Fibroblast of mammary gland (primary cell): ENCODE results near the gene F12.

ENCODE experiments used
- DNase-seq: peaks from one replicate; pipeline ENCODE4 v3.0.0-alpha.2; 2010; ENCODE audit warnings: low read depth
- H3K4me3 ChIP-seq: 2 replicates; pipeline ENCODE4 v1.5.1; 2011; ENCODE audit warnings: low read depth, mild to moderate bottlenecking, low read length, moderate library complexity; ENCODE audit not compliant: control insufficient read depth
- TF ChIP-seq, protein P1 (sequence below): conservative IDR thresholded peaks from 2 replicates; pipeline ENCODE4 v1.5.1; 2011; ENCODE audit warnings: low read depth, low read length, inconsistent platforms; ENCODE audit not compliant: control insufficient read depth, insufficient read depth

F12 gene

GRCh38 chr5:177435847-177436536, 26.6 kb upstream of the F12 start:
- DNase-seq: no peak
- no peak overlapping the region for H3K4me3 ChIP-seq
- TF ChIP-seq, protein P1, sequence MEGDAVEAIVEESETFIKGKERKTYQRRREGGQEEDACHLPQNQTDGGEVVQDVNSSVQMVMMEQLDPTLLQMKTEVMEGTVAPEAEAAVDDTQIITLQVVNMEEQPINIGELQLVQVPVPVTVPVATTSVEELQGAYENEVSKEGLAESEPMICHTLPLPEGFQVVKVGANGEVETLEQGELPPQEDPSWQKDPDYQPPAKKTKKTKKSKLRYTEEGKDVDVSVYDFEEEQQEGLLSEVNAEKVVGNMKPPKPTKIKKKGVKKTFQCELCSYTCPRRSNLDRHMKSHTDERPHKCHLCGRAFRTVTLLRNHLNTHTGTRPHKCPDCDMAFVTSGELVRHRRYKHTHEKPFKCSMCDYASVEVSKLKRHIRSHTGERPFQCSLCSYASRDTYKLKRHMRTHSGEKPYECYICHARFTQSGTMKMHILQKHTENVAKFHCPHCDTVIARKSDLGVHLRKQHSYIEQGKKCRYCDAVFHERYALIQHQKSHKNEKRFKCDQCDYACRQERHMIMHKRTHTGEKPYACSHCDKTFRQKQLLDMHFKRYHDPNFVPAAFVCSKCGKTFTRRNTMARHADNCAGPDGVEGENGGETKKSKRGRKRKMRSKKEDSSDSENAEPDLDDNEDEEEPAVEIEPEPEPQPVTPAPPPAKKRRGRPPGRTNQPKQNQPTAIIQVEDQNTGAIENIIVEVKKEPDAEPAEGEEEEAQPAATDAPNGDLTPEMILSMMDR: no peak

DNA sequence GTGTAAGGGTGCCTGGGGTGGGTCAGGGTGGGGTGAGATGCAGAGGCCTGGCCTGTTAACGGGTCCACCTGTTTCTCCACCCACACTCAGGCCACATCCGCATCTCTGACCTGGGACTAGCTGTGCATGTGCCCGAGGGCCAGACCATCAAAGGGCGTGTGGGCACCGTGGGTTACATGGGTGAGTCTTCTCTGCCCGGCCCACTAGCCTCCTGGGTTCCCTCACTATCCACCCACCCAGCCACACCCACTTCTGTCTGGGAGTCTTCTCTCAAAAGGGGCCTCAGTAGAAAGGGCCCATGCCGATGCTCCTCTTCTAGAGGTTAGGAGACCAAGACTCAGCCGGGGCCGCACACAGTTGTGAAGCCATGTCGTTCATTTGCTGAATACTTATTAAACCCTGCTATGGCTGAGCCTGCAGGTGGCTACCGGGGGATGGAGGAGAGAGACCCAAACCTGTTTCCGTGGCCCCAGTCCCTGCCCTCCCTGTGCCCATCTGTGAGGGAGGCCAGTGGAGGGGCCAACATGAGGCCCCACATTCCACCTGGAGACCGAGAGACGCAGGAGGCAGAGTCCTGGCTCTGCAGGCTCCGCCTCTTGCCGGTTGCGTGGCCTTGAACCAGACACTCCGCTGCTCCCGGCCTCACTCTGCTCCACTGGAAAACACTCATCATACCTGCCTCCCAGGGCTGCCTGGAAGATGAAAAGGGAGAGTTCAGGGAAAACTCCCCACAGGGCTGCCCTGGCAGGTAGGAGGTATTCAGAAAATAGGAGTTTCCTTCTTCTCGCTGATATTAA, 25.8 kb upstream of the F12 start:
- H3K4me3 ChIP-seq: no peak overlapping the region
- TF ChIP-seq, protein P1: no peak
- DNase-seq: no peak

GRCh38 chr5:177434437-177434836, 25.1 kb upstream of the F12 start:
- no peak overlapping the region for H3K4me3 ChIP-seq
- TF ChIP-seq, protein P1: no peak
- peak; percentile 28 for DNase-seq

DNA sequence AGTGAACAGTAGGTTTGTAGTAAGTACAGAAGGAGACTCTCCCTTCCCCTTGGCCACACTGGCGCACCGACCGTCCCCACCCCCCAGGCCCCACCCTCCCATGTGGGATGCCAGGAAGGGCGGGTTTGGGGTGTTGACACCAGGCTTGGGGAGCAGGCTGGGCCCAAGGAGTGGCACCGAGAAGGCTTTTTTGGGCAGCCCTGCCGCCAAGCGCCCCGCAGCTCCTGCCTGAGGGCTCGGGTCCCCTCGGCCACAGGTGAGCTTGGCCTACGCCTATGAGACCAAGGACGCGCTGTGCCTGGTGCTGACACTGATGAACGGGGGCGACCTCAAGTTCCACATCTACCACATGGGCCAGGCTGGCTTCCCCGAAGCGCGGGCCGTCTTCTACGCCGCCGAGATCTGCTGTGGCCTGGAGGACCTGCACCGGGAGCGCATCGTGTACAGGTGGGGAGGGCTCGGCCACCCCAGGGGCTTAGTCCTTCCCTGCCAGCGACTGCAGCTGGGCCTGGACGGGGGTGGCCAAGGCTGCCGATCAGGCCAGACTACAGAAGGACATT, 24.4 kb upstream of the F12 start:
- TF ChIP-seq, protein P1: no peak
- H3K4me3 ChIP-seq: no peak overlapping the region
- no peak for DNase-seq

GRCh38 chr5:177432839-177433657, 23.7 kb upstream of the F12 start:
- DNase-seq: no peak
- TF ChIP-seq, protein P1: no peak
- no peak overlapping the region for H3K4me3 ChIP-seq

GRCh38 chr5:177432143-177432838, 22.9 kb upstream of the F12 start:
- TF ChIP-seq, protein P1: no peak

More at GRCh38 chr5:177432143-177432838, 22.9 kb upstream of the F12 start:
- no peak overlapping the region for H3K4me3 ChIP-seq
- DNase-seq: no peak
